Left lobe of liver (tissue), 2 donors: ENCODE data around the gene GPRIN2. TPM values are rescaled to one million over a fixed set of nuclear protein-coding genes. Genes with fewer than 3 reads are reported as not detected.
"Not testable (repeated sequence)": the region's sequence is repeated elsewhere in the genome, so short reads cannot be mapped to it uniquely, and the experiment has no call there.

Experiments
- ATAC-seq: fragments of 200-7000 bp; cut with Tn5 transposase; one replicate; pipeline ENCODE4 v1.9.1; 2020; ENCODE audit warnings: mild to moderate bottlenecking, moderate library complexity
- DNase-seq: peaks from one replicate; pipeline ENCODE4 v3.0.0-alpha.2; 2020; ENCODE audit warnings: low spot score
- total RNA-seq: library from RNA; stranded (reverse); gene quantifications from one replicate; pipeline ENCODE4 v1.2.1, GENCODE V29; 2021
- donor health status: DM: no; HTN: no; CAD: no; lungs with moderate emphysema.
- donor health status: DM: no; HTN: yes; CAD: no.

Gene GPRIN2
- total RNA-seq, 1 donor from 2014 or later, result 1.1 TPM

- ATAC-seq (no peak), DNase-seq (no peak)
Measured at GRCh38 chr10:46538717-46539426, 17.6 kb downstream of the GPRIN2 start.

- ATAC-seq (no peak), DNase-seq (no peak)
Measured at GRCh38 chr10:46538155-46538554, 18.3 kb downstream of the GPRIN2 start.

- ATAC-seq (no peak), DNase-seq (no peak)
Measured at GRCh38 chr10:46537309-46537708, 19.1 kb downstream of the GPRIN2 start.

- ATAC-seq (no peak), DNase-seq (no peak)
Measured at GRCh38 chr10:46536781-46537180, 19.7 kb downstream of the GPRIN2 start.

- no peak for ATAC-seq
- no peak for DNase-seq
Measured at GRCh38 chr10:46536171-46536570, 20.3 kb downstream of the GPRIN2 start.

GRCh38 chr10:46534828-46535524 is 21.5 kb downstream of the GPRIN2 start:
- ATAC-seq, result no peak

GRCh38 chr10:46532256-46532655 is 24.2 kb downstream of the GPRIN2 start:
- not testable (repeated sequence) for ATAC-seq, DNase-seq

More at GRCh38 chr10:46534828-46535524, 21.5 kb downstream of the GPRIN2 start:
- DNase-seq, result no peak

GRCh38 chr10:46530249-46531186 is 25.9 kb downstream of the GPRIN2 start:
- ATAC-seq (no peak), DNase-seq (no peak)

GRCh38 chr10:46529742-46530141 is 26.7 kb downstream of the GPRIN2 start:
- not testable (repeated sequence) for ATAC-seq, DNase-seq

- ATAC-seq, result peak; percentile 5
Measured at GRCh38 chr10:46528675-46529615, 27.5 kb downstream of the GPRIN2 start.

GRCh38 chr10:46528171-46528671 is 28.2 kb downstream of the GPRIN2 start:
- DNase-seq (no peak), ATAC-seq (no peak)

More at GRCh38 chr10:46528675-46529615, 27.5 kb downstream of the GPRIN2 start:
- DNase-seq, result no peak

GRCh38 chr10:46527241-46527811 is 29.1 kb downstream of the GPRIN2 start:
- DNase-seq (peak; percentile 49), ATAC-seq (no peak)

GRCh38 chr10:46526682-46527038 is 29.8 kb downstream of the GPRIN2 start:
- ATAC-seq, result no peak
- peak; percentile 52 for DNase-seq

- DNase-seq, result no peak
Measured at GRCh38 chr10:46525824-46526681, 30.4 kb downstream of the GPRIN2 start.

GRCh38 chr10:46525177-46525823 is 31.2 kb downstream of the GPRIN2 start:
- no peak for ATAC-seq
- DNase-seq, result peak; percentile 44

More at GRCh38 chr10:46525824-46526681, 30.4 kb downstream of the GPRIN2 start:
- no peak for ATAC-seq

GRCh38 chr10:46524472-46525176 is 31.8 kb downstream of the GPRIN2 start:
- DNase-seq (peak; percentile 49), ATAC-seq (peak; percentile 3)

GRCh38 chr10:46523962-46524471 is 32.4 kb downstream of the GPRIN2 start:
- ATAC-seq (no peak), DNase-seq (peak; percentile 50)
